ENCODE measurements around the gene APOL4.

DNA sequence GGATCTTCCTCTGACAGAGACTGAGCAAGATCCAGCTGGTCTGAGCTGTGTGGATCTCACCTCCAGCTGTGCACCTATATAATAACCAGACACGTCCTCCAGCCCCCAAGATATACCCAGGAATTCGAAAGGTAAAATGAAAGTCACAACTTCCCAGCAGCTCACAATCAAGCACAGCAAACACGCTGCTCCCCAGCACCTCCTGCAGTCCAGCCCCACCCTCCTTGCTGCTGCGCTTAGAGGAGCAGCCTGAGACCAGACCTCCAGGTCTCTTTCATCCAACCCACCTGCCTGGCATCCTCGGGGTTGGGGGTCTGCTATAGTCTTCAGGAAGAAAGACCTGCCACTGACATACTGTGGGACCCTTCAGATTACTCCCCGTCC is 3.0 kb upstream of the APOL4 start:
- TF ChIP-seq CTCF (IDR thresholded peaks at IDR 0.05): no peak
- TF ChIP-seq POLR2A (IDR thresholded peaks at IDR 0.05): no peak

Measured in sigmoid colon (tissue), 3 donors.